Glomerular visceral epithelial cell (primary cell): Measurements from ENCODE around the gene RABGAP1L.
A peak's percentile ranks its signal among the peaks of the same experiment; 100 is the strongest.
"Not testable (repeated sequence)": the region's sequence is repeated elsewhere in the genome, so short reads cannot be mapped to it uniquely, and the experiment has no call there.

Experiments
- DNase-seq: peaks from one replicate; pipeline ENCODE4 v3.0.0-alpha.2; 2016; ENCODE audit errors: extremely low spot score

RABGAP1L gene

GRCh38 chr1:174990382-174990999 lies 831.2 kb downstream of the RABGAP1L start:
- DNase-seq, result no peak

GRCh38 chr1:174991473-174991872 lies 832.2 kb downstream of the RABGAP1L start:
- no peak for DNase-seq

DNA sequence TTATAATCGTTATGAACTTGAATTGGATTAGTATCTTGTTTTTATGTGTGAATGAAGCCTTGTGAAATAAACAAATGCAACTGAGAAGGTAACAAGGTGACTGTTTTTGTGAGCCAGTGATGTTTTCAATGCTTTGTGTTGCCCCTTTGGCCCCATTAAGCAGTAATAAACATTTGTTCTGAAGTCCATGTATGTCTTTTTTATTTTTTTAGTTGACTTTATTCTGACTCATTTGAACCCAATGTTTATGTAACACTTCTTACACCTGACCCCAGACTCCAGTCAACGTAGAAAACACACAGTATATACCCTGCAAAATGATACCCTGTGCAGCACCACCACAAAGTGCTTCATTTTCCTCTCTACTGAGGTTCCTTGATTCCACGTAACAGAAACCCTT lies 835.8 kb downstream of the RABGAP1L start:
- DNase-seq, result no peak

- DNase-seq, result no peak
These were observed 836.6 kb downstream of the RABGAP1L start for GRCh38 chr1:174995916-174996315.

GRCh38 chr1:174996476-174996875 lies 837.2 kb downstream of the RABGAP1L start:
- no peak for DNase-seq

GRCh38 chr1:174997041-174997440 lies 837.7 kb downstream of the RABGAP1L start:
- no peak for DNase-seq

DNA sequence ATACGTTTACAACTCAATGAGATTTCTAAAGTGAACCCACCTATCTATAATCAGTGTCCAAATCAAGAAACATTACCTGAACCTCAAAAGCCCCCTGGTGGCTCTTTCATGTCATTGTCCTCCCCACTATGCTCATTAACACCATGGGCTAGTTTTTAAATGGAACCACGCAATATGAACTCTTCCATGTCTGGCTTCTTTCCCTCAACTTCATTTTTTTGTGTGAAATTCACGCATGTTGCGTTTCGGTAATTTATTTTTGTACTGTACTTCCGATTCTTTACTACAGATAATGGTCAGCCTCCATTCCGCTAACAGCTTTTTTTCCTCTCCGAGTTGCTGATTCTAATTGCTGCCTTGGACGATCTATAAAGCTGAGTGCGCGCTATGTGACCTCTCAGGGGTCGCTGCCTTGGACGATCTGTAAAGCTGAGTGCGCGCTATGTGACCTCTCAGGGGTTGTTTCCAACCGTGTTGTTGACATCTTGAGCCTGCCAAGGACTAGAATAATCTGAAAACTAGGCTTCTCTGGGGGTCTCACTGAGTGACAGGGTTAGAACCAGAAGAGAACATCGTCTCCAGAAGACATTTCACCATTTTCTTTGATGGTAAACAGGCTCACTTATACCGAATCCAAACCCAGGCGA lies 839.4 kb downstream of the RABGAP1L start:
- DNase-seq, result peak; percentile 70

DNA sequence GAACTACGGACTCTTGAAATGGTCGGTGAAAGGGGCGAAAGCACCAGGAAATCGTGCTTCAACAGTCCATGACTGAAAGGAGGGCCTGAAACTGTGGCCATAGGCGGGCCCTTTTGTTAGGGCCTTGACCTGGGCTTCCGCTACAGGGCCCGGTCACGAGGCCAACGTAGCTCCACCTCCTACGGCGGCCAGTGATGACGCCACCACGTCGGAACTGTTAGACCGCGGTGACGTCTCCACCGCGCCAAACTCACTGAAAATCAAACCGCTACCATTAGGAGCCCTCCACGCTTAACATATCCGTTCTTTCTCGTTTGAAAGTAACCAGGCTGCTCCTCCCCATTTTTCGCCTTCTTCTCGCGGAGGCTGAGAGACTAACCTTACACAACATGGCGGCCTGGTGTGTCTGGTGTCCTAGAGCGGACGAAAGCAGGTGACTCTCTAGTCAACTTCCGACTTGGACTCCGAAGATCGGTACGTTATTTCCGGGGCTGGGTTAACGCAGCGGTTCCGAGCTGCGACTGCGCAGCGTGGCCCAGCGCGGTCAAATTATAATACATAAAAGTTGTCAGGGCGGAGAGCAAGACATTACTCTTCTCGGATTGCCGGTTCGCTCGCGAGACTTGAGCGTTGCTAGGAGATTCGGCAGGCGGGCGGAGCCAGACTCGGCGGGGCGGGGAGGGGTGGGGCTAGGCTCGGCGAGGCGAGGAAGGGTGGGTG lies 840.1 kb downstream of the RABGAP1L start:
- DNase-seq, result peak; percentile 99

- peak; percentile 32 for DNase-seq
These were observed 840.8 kb downstream of the RABGAP1L start, which contains the start of gene CACYBP for GRCh38 chr1:174999936-175000696. Gene CACYBP, plus strand, starts transcription at chr1:174999947. Its CDS starts 234 bp downstream, at chr1:175000181.

GRCh38 chr1:175000697-175001187 lies 841.4 kb downstream of the RABGAP1L start:
- no peak for DNase-seq

DNA sequence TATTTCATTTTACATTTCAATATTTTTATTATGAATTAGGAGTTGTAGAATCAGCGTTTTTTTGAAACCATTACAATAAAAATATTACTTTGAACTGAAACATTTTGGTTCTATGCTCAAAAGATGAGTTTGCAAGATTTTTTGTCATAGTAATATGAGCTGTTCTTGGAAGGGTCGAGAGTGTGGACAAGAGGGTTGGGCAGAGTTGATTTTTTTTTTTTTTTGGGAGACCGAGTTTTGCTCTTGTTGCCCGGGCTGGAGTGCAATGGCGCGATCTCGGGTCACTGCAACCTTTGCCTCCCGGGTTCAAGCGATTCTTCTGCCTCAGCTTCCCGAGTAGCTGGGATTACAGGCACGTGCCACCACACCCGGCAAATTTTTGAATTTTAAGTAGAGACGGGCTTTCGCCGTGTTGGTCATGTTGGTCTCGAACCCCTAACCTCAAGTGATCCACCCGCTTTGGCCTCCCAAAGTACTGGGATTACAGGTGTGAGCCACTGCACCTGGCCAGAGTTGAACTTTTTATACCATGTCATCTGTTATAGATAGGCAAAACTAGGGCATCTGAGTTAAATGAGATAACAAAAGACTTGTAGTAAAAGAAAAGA lies 843.7 kb downstream of the RABGAP1L start:
- DNase-seq, result no peak

DNA sequence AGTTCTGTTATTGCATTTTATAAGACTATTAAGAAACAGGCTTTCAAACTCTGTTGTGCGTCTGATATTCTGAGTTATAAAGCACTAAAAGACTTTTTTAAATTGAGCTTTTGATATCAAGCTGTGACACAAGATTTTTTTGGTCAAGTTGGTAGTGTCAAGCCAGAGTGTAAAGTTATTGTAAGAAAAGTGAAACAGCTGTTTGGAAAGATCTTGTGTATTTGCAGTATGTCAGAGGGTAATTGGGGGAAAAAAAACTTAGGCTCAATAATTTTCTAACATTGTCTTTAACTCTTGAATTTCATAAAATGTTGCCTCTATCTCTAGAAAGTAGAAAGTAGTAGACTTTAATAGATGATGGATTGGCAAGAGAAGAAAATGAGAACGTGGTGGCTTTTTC lies 844.2 kb downstream of the RABGAP1L start:
- no peak for DNase-seq

DNA sequence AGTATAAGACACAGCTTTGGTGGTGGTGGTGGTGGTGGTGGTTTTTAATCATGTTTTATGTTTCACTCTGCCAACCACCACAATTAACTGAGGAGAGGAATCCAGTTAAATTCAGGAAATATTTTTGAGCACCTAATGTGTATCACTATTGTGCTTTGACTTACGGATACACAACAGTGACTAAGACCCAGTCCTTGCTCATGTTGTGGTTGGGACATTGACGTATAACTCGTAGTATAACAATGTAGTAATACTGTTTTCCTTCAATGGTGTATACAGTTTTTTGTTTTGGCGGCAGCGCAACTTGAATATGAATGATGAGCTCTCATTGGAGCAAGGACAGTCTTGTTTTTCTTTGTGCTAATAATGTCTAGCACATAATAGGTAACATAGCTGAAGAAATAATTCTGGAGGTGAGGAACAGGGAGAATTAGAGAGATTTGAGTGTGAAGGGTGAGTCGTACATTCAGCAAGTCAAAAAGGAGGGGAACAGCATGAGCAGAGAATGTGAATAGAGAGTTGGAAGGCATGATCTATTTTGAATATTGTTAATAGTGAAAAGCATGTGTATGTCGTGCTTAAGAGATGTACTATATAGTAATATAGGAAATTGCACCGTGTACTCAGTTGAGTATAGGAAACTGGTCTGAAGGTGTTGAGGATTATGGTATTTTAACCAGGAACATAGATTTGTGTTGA lies 845.9 kb downstream of the RABGAP1L start:
- no peak for DNase-seq

- DNase-seq, result no peak
These were observed 850.2 kb downstream of the RABGAP1L start for GRCh38 chr1:175009532-175009931.

- no peak for DNase-seq
These were observed 854.1 kb downstream of the RABGAP1L start for GRCh38 chr1:175013445-175013844.

GRCh38 chr1:175015243-175015642 lies 855.9 kb downstream of the RABGAP1L start:
- peak; percentile 30 for DNase-seq

- DNase-seq, result no peak
These were observed 860.2 kb downstream of the RABGAP1L start for GRCh38 chr1:175019524-175019923.

DNA sequence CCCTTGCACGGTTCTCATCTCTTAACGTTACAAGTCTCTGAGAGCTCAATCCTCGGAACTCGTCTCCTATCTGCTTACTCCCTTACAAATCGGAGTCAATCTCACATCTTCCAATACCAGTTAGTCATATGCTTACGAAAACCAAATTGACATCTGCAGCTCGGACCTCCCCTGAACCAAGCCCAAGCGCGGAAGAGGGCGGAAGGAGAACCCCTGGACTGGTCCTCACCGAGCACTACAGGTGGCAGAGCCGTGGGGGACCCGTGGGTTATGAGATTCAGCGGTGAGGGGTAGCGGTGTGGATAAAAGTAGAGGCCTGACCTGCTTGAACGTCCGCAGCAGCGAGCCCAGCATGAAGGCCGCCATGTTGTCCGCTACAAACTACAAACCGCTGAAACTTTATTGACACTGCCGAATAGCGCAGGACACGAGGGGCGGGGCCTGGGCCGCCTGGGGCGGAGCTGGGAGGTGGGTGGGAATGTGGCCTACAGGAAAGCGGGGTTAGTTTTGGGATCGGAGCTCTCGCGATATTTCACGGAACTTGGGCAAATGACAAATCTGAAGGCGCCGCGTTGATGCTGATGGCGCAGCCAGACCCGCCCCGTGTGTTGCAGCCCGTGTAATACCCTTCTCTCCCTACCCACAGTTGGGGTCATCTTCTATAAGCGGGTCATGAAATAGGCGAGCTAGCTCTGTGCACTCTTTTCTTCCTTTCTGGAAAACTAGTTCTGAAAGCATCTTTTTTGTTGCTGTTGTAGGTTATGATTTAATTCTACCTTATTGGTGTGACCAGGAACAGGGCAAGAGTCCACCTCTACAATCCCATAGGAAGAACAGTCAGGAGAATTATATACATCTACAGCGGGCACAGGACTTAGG lies 864.0 kb downstream of the RABGAP1L start, which contains the start of gene MRPS14:
Gene MRPS14, minus strand, starts transcription at position 383 of the 879 bp plus-strand sequence. Its CDS starts 17 bp downstream, at position 366.
- DNase-seq, result peak; percentile 98

GRCh38 chr1:175023922-175024242 lies 864.6 kb downstream of the RABGAP1L start:
- DNase-seq, result not testable (repeated sequence)

DNA sequence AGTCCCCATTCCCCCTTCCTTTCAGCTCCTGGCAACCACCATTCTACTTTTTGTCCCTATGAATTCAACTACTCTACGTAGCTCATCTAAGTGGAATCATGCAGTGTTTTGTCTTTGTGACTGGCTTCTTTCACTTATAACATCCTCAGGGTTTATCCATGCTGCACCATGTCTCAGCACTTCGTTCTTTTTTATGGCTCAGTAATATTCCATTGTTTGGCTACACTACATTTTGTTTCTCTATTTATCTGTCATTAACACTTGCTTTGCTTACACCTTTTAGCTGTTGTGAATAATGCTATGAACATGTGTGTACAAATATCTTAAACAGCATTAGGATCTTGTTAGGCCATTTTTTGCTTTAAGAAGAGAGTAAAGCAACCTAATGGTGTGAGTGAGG lies 865.5 kb downstream of the RABGAP1L start:
- DNase-seq, result no peak
